OCI-LY7 (cell line): Measurements from ENCODE around the gene ZNF880.

Experiments
- CTCF ChIP-seq: fragments of 200-600 bp; sonication (generic); conservative IDR thresholded peaks from 2 replicates; pipeline ENCODE4 v1.5.1; 2014; ENCODE audit warnings: mild to moderate bottlenecking, antibody characterized with exemption, low read length, moderate library complexity, mixed read lengths
- EZH2phosphoT487 ChIP-seq: fragments of 200-600 bp; sonication (generic); IDR thresholded peaks from 2 replicates; pipeline ENCODE4 v1.6.1; 2018; ENCODE audit warnings: low read depth, borderline replicate concordance, mild to moderate bottlenecking, mixed run types, antibody characterized with exemption, low read length, moderate library complexity, mixed read lengths

- TF ChIP-seq CTCF, result no peak
- TF ChIP-seq EZH2phosphoT487, result no peak
These were observed 46.0 kb downstream of the ZNF880 start for GRCh38 chr19:52415711-52416110.
